HL-60/S4 (cell line): ENCODE data around the gene PDRG1.

Experiments
- in situ Hi-C: fragments of 300-500 bp; cut with MboI; formaldehyde crosslinking; loops from 2 replicates; pipeline ENCODE4 v1.14.3; 2022; ENCODE audit warnings: low sequenced_read_pairs

The PDRG1 gene

DNA sequence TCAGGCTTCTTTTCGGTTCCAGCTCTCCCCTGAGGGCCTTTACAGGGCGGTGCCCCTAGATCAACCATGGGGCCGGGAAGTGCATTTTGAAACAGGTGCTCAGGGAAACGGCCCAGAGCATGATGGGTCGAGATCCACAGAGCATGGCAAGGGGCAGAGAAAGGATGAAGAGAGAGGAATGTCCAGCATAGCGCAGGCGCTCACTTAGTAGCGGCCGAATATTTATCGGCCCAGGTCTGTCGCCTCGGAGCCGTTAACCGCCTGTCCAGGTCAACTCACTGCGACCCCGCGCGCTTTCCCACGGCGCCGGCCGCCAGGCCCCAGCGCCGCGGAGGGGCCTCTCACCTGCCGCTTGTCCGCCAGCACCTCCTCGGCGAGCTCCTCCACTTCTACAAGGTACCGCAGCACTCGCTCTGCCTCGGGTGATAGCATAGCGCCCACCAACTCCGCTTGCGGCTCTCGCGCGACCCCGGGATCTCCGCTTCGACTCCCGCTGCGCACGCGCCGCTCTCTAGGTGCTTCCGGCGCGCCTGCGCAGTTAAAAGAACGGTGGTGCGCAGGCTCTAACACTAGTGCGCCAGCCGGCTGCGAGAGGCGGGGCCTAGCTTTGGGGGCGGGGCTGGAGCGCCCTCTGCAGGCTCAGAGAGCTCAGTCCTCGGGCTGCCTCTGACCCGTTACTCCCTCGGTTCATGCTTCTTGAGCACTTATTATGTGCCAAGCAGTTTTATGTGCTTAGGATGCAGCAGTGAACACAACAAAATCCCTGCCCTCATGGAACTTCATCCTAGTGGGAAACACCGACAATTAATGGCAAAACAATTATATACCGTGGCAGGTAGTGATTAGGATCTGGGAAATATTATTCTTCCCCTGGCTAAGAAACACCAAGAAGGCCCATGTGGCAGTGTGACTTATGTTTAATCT lies at the start of gene PDRG1:
Gene PDRG1, minus strand, starts transcription at position 517 of the 924 bp plus-strand sequence. Its CDS starts 85 bp downstream, at position 432.
- in situ Hi-C loops = no loop called here

GRCh38 chr20:31998246-31998645 lies 46.4 kb upstream of the PDRG1 start:
- in situ Hi-C loops = no loop called here

DNA sequence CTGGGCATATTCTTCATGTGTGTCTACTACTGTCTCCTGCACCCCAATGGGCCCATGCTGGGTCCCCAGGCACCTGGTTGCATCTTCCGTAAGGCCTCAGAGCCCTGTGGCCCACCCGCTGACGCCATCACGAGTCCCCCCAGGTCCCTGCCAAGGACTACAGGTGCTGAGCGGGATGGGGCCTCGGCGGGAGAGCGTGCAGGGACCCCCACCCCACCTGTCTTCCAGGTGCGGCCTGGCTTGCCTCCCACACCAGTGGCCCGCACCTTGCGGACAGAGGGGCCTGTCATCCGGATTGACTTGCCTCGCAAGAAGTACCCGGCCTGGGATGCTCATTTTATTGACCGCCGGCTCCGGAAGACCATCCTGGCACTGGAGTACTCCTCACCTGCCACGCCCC lies 45.1 kb upstream of the PDRG1 start:
- in situ Hi-C loops = no loop called here

- in situ Hi-C loops = no loop called here
These were observed 40.2 kb upstream of the PDRG1 start for GRCh38 chr20:31992086-31992485.

GRCh38 chr20:31991339-31991705 lies 39.5 kb upstream of the PDRG1 start:
- in situ Hi-C loops = no loop called here

GRCh38 chr20:31990641-31991338 lies 38.9 kb upstream of the PDRG1 start:
- in situ Hi-C loops = no loop called here

GRCh38 chr20:31989030-31989645 lies 37.3 kb upstream of the PDRG1 start:
- in situ Hi-C loops = no loop called here

DNA sequence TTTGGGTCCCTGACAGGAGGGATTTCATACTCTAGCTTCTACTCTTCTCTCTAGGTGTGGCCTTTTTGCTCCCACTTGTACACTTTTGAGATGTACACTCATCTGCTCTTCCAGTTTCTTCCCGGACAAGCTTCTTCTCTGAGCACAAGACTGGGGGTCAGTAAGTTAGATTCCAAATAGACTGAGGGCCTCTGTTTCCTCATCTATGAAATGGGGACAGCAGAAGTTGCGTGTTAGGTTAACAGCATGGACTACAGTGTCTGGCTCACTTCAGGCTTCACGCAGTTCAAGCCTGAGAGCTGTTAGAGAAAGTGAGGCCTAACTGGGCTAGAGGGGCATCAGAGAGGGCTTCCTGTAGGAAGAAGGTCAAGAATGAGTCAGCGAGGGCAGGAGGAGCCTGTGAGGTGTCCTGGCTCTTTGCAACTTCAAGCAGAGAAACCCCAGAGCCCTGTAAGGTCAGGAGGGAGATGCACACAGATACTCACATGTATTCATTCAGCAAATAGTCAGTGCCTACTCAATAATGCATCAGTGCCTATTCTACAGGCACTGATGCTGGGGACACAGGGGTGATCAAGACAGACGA lies 36.7 kb upstream of the PDRG1 start:
- in situ Hi-C loops = no loop called here

DNA sequence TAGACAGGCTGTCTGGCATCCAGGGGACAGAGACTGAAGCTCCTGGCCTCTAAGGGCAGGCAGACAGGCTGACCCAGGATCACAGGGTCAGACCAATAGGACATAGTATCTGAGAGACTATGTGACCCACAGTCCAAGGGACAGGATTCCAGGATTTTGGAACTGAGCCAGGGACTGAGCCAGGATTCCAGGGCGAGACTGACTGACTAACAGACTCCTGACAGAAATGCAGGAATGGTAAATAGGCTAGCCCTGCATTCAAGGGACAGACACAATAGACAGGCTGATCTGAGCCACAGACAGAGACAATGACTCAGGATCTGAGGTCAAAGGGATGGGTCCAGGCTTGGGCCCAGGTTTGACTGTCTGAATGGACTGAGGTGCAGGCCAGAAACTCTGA lies 35.9 kb upstream of the PDRG1 start:
- in situ Hi-C loops = no loop called here

GRCh38 chr20:31984981-31985471 lies 33.2 kb upstream of the PDRG1 start:
- in situ Hi-C loops = no loop called here

DNA sequence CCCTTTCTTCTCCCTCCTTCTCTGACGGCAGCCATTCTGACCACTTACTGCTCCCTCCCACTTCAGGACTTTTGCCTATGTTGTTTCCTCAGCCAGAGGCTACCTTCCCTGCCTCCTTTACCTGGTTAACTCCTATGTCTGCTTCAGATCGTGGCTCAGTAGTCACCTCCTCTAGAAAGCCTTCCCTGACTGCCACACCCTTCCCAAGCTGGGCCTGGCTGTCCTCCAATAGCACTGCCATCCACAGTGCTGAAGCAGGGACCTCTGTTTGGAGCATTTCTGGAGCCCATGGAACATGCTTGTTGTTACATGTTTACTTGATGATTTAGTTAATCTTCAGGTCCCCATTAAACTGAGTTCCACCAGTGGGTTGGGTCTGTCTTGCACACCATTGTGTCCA lies 29.9 kb upstream of the PDRG1 start:
- in situ Hi-C loops = no loop called here

DNA sequence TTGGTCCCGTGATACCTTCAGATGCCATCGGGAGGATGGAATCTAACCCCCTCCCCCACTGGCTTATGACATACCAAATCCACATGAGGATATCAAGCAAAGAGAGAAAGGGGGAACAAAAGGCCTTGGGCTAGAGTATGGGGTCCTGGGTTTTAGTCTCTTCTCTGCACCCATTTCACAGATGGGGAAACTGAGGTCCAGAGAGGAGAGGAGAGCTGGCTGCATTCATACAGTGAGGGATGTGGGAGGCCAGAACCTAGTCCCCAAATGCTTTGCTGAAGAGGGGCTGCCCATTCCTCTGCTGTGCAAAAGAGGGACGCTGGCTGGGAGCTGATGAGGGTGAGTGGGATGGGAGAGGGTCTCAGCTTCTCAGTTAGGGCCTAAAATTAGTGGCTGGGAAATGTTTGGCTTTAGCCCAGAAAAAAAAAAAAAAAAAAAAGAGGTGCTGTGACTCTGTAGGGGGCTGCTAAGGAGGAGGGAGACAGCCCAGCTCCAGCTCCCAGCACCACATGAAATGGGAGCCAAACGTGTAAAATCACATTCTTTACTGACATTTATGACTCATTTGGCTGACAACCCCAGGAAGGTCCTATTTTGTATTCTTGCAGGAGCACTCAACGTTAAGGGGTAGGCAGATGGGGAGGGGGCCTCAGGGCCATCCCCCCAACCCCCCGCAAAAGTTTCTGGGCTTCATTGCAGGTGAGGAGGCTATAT lies 28.0 kb upstream of the PDRG1 start:
- in situ Hi-C loops = no loop called here

- in situ Hi-C loops = no loop called here
These were observed 25.2 kb upstream of the PDRG1 start for GRCh38 chr20:31977080-31977479.

DNA sequence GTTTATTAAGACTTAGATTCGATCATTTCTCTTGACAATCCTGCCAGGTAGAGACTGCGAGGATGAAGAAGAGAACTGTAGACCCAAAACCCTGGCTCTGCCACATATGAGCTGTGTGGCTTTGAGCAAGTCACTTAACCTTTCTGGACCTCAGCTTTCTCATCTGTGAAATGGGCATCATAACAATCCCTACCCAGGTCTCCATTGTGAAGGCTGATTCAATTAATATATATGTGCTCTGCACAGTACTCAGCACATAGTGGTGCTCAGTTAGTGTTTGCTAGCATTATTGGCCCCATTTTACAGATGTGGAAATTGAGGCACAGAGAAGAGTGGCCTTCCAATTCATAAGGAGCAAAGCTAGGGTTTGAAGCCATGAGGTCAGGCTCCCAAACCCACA lies 24.0 kb upstream of the PDRG1 start:
- in situ Hi-C loops = no loop called here

GRCh38 chr20:31974951-31975487 lies 23.2 kb upstream of the PDRG1 start:
- in situ Hi-C loops = no loop called here

DNA sequence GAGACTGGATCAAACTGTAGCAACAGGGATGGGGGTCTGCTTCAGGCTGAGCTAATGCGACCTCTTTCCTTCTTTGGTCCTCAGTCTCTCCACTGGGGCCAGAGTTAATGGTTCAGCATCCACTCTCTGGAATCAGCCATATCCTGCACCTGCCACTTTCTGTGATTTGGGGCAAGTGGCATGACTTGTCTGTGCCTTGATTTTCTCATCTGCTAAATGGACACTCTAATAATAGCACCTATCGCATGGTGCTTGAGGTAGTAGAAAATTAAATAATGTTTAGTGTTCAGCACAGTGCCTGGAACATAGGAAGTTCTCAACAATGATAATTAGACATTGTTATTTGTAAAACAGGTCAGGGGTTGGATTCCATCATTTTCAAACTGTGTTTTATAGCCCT lies 22.4 kb upstream of the PDRG1 start:
- in situ Hi-C loops = no loop called here

- in situ Hi-C loops = no loop called here
These were observed 20.7 kb upstream of the PDRG1 start for GRCh38 chr20:31972471-31973021.

DNA sequence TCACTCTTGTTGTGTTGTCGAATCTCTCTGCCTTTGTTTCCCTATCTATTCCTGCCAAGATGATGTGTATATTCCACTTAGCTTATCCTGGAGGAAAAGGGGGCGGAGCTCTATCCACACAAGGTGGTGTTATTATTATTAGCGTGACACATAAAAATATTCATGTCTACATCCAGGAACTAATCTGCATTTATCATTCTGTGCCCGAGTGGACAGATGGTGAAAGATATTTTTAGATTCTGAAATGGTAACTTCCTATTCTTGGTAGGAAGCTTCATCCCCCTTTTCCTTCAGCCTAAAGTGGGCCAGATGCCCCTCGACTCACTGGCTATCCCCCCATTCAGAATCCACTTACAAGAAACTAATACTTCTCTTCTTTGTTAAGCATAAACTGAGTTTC lies 18.1 kb upstream of the PDRG1 start:
- in situ Hi-C loops = no loop called here

DNA sequence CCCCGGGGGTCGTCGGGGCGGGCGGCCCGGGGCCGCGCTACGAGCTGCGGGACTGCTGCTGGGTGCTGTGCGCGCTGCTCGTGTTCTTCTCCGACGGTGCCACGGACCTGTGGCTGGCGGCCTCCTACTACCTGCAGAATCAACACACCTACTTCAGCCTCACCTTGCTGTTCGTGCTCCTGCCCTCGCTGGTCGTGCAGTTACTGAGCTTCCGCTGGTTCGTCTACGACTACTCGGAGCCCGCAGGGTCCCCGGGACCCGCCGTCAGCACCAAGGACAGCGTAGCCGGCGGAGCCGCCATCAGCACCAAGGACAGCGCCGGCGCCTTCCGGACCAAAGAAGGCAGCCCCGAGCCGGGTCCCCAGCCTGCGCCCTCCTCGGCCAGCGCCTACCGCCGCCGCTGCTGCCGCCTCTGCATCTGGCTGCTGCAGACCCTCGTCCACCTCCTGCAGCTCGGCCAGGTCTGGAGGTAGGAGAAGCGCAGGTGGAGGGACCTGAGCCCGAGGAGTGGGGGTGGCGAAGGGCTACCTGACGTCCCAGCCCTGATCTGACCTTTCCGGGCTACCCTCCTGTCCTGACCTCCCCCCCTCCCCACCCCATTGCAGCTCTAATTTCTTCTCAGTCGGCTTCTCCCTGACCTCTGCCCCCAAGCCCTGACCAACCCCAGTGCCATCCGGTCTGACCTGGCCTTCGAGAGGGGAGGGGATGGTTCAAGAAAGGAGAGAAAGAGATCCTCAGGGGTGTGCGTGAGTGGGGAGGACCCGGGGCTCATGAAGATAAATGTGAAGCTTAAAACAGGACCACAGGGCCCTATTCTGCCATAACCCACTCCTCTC lies 16.7 kb upstream of the PDRG1 start:
- in situ Hi-C loops = no loop called here
